HCT116 (cell line): ENCODE data around the gene GARNL3. TPM values are rescaled to one million over a fixed set of nuclear protein-coding genes. Genes with fewer than 3 reads are reported as not detected.

ENCODE experiments used
- ATAC-seq: fragments of 200-7000 bp; cut with Tn5 transposase; 2 replicates; pipeline ENCODE4 v1.9.1; 2020; ENCODE audit warnings: mild to moderate bottlenecking, moderate library complexity
- BruUV-seq: library from RNA; stranded (reverse); fragments of 400-500 nt; replicated peaks from 2 replicates; lab custom pipeline; 2021; lab: Mats Ljungman, UMichigan
- CTCF ChIA-PET: fragments of 300-600 bp; sonication (Branson Sonifier 250); formaldehyde crosslinking; loops from one replicate; lab custom pipeline; 2021; ENCODE audit warnings: antibody characterized with exemption; lab: Charles Lee
- POLR2A ChIA-PET: fragments of 300-600, 350-600 bp; sonication (Branson Sonifier 250); formaldehyde crosslinking; loops from one replicate; lab custom pipeline; 2021; ENCODE audit warnings: antibody characterized with exemption; lab: Charles Lee
- RAD21 ChIA-PET, 2 experiments: fragments of 300-600 bp; sonication (Branson Sonifier 250); formaldehyde crosslinking; loops; one replicate each; lab custom pipeline; 2023; ENCODE audit warnings: low total read pairs in 2 of 2; ENCODE audit not compliant: uncharacterized antibody in 2 of 2, unreplicated experiment in 2 of 2, low non-redundant PET in 1 of 2; lab: Charles Lee
- DNase-seq: peaks from one replicate; pipeline ENCODE4 v3.0.0-alpha.2; 2010; ENCODE audit warnings: low read depth, low spot score
- H2AFZ ChIP-seq: fragments of 200-600 bp; shearing (Covaris generic), sonication (generic); 2 replicates; pipeline ENCODE4 v1.6.1; 2017; ENCODE audit warnings: low read depth, mixed run types, mixed read lengths, antibody characterized with exemption, low read length; ENCODE audit not compliant: poor library complexity, severe bottlenecking
- H3K27ac ChIP-seq: 2 replicates; pipeline ENCODE4 v1.5.1; 2012; ENCODE audit warnings: low read depth, low read length
- H3K27me3 ChIP-seq: fragments of 200-600 bp; sonication (generic); 2 replicates; pipeline ENCODE4 v1.6.1; 2016; ENCODE audit warnings: mixed run types, low read length, mixed read lengths; ENCODE audit not compliant: insufficient read depth
- H3K36me3 ChIP-seq, 2 experiments: fragments of 200-500 bp in 1 of 2; fragments of 200-600 bp in 1 of 2; sonication (Bioruptor generic) in 1 of 2; sonication (generic) in 1 of 2; 2 replicates each; pipeline versions ENCODE4 v1.5.1 to v1.6.1; 2014 to 2016; ENCODE audit warnings: low read length in 2 of 2, inconsistent platforms in 1 of 2, mixed read lengths in 1 of 2, mixed run types in 1 of 2; ENCODE audit not compliant: insufficient read depth in 2 of 2, control insufficient read depth in 1 of 2
- H3K4me1 ChIP-seq, 2 experiments: fragments of 200-600 bp in 1 of 2; sonication (generic) in 1 of 2; 2 replicates each; pipeline versions ENCODE4 v1.5.1 to v1.6.1; 2012 to 2017; ENCODE audit warnings: low read length in 2 of 2, inconsistent platforms in 1 of 2, mild to moderate bottlenecking in 1 of 2, mixed read lengths in 1 of 2, mixed run types in 1 of 2, moderate library complexity in 1 of 2; ENCODE audit not compliant: insufficient read depth in 2 of 2, control insufficient read depth in 1 of 2
- H3K4me2 ChIP-seq: fragments of 200-600 bp; sonication (generic); 2 replicates; pipeline ENCODE4 v1.6.1; 2017; ENCODE audit warnings: mixed run types, low read length, mixed read lengths
- H3K4me3 ChIP-seq, 2 experiments: fragments of 200-600 bp in 1 of 2; sonication (generic) in 1 of 2; replicated peaks in 1 of 2; 2 replicates each; pipeline ENCODE4 v1.5.1; 2011 to 2016; ENCODE audit warnings: low read length in 2 of 2, control low read depth in 1 of 2, low read depth in 1 of 2, mild to moderate bottlenecking in 1 of 2, mixed read lengths in 1 of 2, mixed run types in 1 of 2
- H3K79me2 ChIP-seq: fragments of 200-600 bp; sonication (generic); 2 replicates; pipeline ENCODE4 v1.6.1; 2017; ENCODE audit warnings: mild to moderate bottlenecking, mixed run types, low read length, moderate library complexity, mixed read lengths; ENCODE audit not compliant: insufficient read depth
- H3K9ac ChIP-seq: fragments of 200-600 bp; sonication (generic); 2 replicates; pipeline ENCODE4 v1.6.1; 2016; ENCODE audit warnings: low read length, mixed read lengths
- H3K9me2 ChIP-seq: fragments of 200-600 bp; sonication (generic), shearing (Covaris generic); 2 replicates; pipeline ENCODE4 v1.6.1; 2017; ENCODE audit warnings: mixed run types, mild to moderate bottlenecking, moderate library complexity; ENCODE audit not compliant: insufficient read depth
- H3K9me3 ChIP-seq, 2 experiments: fragments of 200-500 bp in 1 of 2; fragments of 200-600 bp in 1 of 2; sonication (Bioruptor generic) in 1 of 2; sonication (generic) in 1 of 2; 2 replicates each; pipeline ENCODE4 v1.6.1; 2014 to 2017; ENCODE audit warnings: low read length in 2 of 2, mixed read lengths in 2 of 2, inconsistent platforms in 1 of 2, low read depth in 1 of 2, mild to moderate bottlenecking in 1 of 2, mixed run types in 1 of 2, moderate library complexity in 1 of 2; ENCODE audit not compliant: control insufficient read depth in 1 of 2, insufficient read depth in 1 of 2
- H4K20me1 ChIP-seq: fragments of 200-600 bp; sonication (generic), shearing (Covaris generic); 2 replicates; pipeline ENCODE4 v1.6.1; 2017; ENCODE audit warnings: mixed run types, mild to moderate bottlenecking, moderate library complexity; ENCODE audit not compliant: insufficient read depth
- FOSL1 ChIP-seq: IDR thresholded peaks from 2 replicates; pipeline ENCODE4 v1.6.1; 2012; ENCODE audit warnings: low read depth
- SIN3A ChIP-seq: IDR thresholded peaks from 2 replicates; pipeline ENCODE4 v1.6.1; 2012; ENCODE audit warnings: low read depth
- SRF ChIP-seq: IDR thresholded peaks from 2 replicates; pipeline ENCODE4 v1.6.1; 2012; ENCODE audit warnings: low read depth
- YY1 ChIP-seq: IDR thresholded peaks from 2 replicates; pipeline ENCODE4 v1.6.1; 2011; ENCODE audit warnings: low read length, low read depth, moderate library complexity, mild to moderate bottlenecking; ENCODE audit not compliant: insufficient replicate concordance; ENCODE audit errors: extremely low read depth
- ZFX ChIP-seq: fragments of 450-650 bp; IDR thresholded peaks from 2 replicates; pipeline ENCODE4 v1.6.1; 2017
- intact Hi-C: fragments of 100-400 bp; cut with micrococcal nuclease; formaldehyde crosslinking; loops from 2 replicates; pipeline ENCODE4 v1.10.0; 2022
- total RNA-seq: library from RNA; stranded (reverse); gene quantifications from one replicate; pipeline ENCODE4 v1.2.1, GENCODE V29; 2021; ENCODE audit not compliant: unreplicated experiment
- TF ChIP-seq, protein P1 (sequence below), 3 experiments: fragments of 200-600 bp in 1 of 3; sonication (generic) in 1 of 3; IDR thresholded peaks in 2 of 3; conservative IDR thresholded peaks in 1 of 3; 2 replicates each; pipeline ENCODE4 v1.5.1; 2012 to 2017; ENCODE audit warnings: low read depth in 2 of 3, low read length in 2 of 3, antibody characterized with exemption in 1 of 3, borderline replicate concordance in 1 of 3, control low read depth in 1 of 3, mild to moderate bottlenecking in 1 of 3, mixed read lengths in 1 of 3, mixed run types in 1 of 3, moderate library complexity in 1 of 3; ENCODE audit not compliant: insufficient read depth in 1 of 3
- TF ChIP-seq, protein P2 (sequence below): IDR thresholded peaks from 2 replicates; pipeline ENCODE4 v1.6.1; 2012; ENCODE audit warnings: low read depth

Gene GARNL3
- total RNA-seq, 1 experiment from 2014 or later = 8.8 TPM

DNA sequence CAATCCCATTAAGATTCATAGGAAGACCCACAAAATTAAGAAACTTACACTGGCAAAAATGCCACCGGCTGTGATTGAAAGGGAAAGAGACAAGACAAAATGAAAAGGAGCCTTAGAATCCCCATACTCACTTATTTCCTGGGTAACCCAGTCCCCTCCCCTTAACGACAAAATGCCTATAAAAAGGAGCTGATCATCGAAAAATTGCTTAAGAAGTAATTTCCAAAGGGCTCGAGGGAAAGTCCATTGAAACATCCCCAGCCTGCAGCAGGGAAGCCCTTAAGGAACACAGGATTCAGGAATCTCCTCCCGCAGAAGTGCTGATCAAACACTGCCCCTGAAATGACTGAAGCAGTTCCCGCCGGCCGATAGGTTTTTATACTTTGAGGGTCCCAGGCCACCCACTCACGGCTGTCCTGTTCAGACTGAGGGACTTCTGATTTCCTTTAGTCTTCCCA, 158.9 kb downstream of the GARNL3 start:
- Histone ChIP-seq H3K9me3 (no peaks in the 10 kb centered on the region), H3K9ac (peak overlapping the region; percentile 86), H3K27me3 (no peaks in the 10 kb centered on the region), H3K4me2 (peak overlapping the region; percentile 97), H3K4me3 (peak overlapping the region; percentile 98 to 99), H2AFZ (peak overlapping the region; percentile 63), H3K36me3 (no peaks in the 10 kb centered on the region; a peak in 1 of 4 replicates), H4K20me1 (no peaks in the 10 kb centered on the region), H3K27ac (peak overlapping the region; percentile 92), H3K79me2 (peaks cover 46% of the 10 kb centered on the region), H3K9me2 (no peaks in the 10 kb centered on the region), H3K4me1 (peaks cover 3 to 34% of the 10 kb centered on the region in 2 experiments; a peak in 3 of 4 replicates)
- no peak for ATAC-seq
- TF ChIP-seq, protein P1, sequence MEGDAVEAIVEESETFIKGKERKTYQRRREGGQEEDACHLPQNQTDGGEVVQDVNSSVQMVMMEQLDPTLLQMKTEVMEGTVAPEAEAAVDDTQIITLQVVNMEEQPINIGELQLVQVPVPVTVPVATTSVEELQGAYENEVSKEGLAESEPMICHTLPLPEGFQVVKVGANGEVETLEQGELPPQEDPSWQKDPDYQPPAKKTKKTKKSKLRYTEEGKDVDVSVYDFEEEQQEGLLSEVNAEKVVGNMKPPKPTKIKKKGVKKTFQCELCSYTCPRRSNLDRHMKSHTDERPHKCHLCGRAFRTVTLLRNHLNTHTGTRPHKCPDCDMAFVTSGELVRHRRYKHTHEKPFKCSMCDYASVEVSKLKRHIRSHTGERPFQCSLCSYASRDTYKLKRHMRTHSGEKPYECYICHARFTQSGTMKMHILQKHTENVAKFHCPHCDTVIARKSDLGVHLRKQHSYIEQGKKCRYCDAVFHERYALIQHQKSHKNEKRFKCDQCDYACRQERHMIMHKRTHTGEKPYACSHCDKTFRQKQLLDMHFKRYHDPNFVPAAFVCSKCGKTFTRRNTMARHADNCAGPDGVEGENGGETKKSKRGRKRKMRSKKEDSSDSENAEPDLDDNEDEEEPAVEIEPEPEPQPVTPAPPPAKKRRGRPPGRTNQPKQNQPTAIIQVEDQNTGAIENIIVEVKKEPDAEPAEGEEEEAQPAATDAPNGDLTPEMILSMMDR (IDR thresholded peaks at IDR 0.05 in 2 of 3, conservative IDR thresholded peaks at IDR 0.05 in 1 of 3; ENCODE audit: borderline replicate concordance in 1 of 3, insufficient read depth in 1 of 3, low read depth in 2 of 3, low read length in 2 of 3) = no peak
- TF ChIP-seq YY1 (no peak), ZFX (no peak), SIN3A (no peak), SRF (no peak), FOSL1 (no peak)
- TF ChIP-seq, protein P2, sequence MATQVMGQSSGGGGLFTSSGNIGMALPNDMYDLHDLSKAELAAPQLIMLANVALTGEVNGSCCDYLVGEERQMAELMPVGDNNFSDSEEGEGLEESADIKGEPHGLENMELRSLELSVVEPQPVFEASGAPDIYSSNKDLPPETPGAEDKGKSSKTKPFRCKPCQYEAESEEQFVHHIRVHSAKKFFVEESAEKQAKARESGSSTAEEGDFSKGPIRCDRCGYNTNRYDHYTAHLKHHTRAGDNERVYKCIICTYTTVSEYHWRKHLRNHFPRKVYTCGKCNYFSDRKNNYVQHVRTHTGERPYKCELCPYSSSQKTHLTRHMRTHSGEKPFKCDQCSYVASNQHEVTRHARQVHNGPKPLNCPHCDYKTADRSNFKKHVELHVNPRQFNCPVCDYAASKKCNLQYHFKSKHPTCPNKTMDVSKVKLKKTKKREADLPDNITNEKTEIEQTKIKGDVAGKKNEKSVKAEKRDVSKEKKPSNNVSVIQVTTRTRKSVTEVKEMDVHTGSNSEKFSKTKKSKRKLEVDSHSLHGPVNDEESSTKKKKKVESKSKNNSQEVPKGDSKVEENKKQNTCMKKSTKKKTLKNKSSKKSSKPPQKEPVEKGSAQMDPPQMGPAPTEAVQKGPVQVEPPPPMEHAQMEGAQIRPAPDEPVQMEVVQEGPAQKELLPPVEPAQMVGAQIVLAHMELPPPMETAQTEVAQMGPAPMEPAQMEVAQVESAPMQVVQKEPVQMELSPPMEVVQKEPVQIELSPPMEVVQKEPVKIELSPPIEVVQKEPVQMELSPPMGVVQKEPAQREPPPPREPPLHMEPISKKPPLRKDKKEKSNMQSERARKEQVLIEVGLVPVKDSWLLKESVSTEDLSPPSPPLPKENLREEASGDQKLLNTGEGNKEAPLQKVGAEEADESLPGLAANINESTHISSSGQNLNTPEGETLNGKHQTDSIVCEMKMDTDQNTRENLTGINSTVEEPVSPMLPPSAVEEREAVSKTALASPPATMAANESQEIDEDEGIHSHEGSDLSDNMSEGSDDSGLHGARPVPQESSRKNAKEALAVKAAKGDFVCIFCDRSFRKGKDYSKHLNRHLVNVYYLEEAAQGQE = no peak
- no peak for DNase-seq
- intact Hi-C loops = no loop called here
- CTCF ChIA-PET = interaction anchor here (1.0 to 1.6 kb wide), 3 partner anchors 11 to 483 kb away, joined by 3 to 4 read pairs (median 3); partner anchors contain the start of gene SLC2A8
- TSS peak; percentile 83 for BruUV-seq
- POLR2A ChIA-PET = interaction anchor here (1.0 to 2.0 kb wide), 5 partner anchors 8 to 27 kb away, joined by 3 to 9 read pairs (median 5); partner anchors contain the start of gene SLC2A8
- RAD21 ChIA-PET = no interaction called here
